NCI-H748 treated with DMSO at 0.1 percent for 48 hours (cell line): ENCODE measurements around the gene FBXW9.
"Not testable (repeated sequence)": the region's sequence is repeated elsewhere in the genome, so short reads cannot be mapped to it uniquely, and the experiment has no call there.

Experiments used
- DNase-seq: peaks from one replicate; lab custom pipeline; 2025; lab: John Stamatoyannopoulos, UW

The FBXW9 gene

GRCh38 chr19:12715102-12715501 is 18.7 kb upstream of the FBXW9 start:
- DNase-seq = no peak

- DNase-seq = not testable (repeated sequence)
These were observed 16.9 kb upstream of the FBXW9 start for GRCh38 chr19:12713304-12713703.

- DNase-seq = not testable (repeated sequence)
These were observed 15.6 kb upstream of the FBXW9 start for GRCh38 chr19:12712077-12712476.

- DNase-seq = no peak
These were observed 14.8 kb upstream of the FBXW9 start for GRCh38 chr19:12711187-12711586.

GRCh38 chr19:12708641-12709040 is 12.2 kb upstream of the FBXW9 start:
- DNase-seq = no peak

- no peak for DNase-seq
These were observed 9.9 kb upstream of the FBXW9 start for GRCh38 chr19:12706332-12706718.

- DNase-seq = no peak
These were observed 9.4 kb upstream of the FBXW9 start for GRCh38 chr19:12705654-12706331.

- DNase-seq = no peak
These were observed 8.7 kb upstream of the FBXW9 start for GRCh38 chr19:12705169-12705568.

GRCh38 chr19:12703046-12703445 is 6.6 kb upstream of the FBXW9 start:
- DNase-seq = no peak

- DNase-seq = no peak
These were observed 5.3 kb upstream of the FBXW9 start for GRCh38 chr19:12701596-12702282.

- DNase-seq = no peak
These were observed 1.7 kb upstream of the FBXW9 start for GRCh38 chr19:12698138-12698537.

- DNase-seq = not testable (repeated sequence)
These were observed 994 bp upstream of the FBXW9 start for GRCh38 chr19:12697425-12697824.

GRCh38 chr19:12695997-12696365 is 450 bp downstream of the FBXW9 start:
- no peak for DNase-seq

GRCh38 chr19:12695514-12695913 is 917 bp downstream of the FBXW9 start:
- no peak for DNase-seq

GRCh38 chr19:12695096-12695495 is 1.3 kb downstream of the FBXW9 start:
- no peak for DNase-seq

- DNase-seq = no peak
These were observed 1.8 kb downstream of the FBXW9 start for GRCh38 chr19:12694641-12695040.

- no peak for DNase-seq
These were observed 3.5 kb downstream of the FBXW9 start for GRCh38 chr19:12692960-12693359.

- DNase-seq = no peak
These were observed 6.7 kb downstream of the FBXW9 start for GRCh38 chr19:12689581-12690216.

GRCh38 chr19:12689012-12689411 is 7.4 kb downstream of the FBXW9 start:
- no peak for DNase-seq

- no peak for DNase-seq
These were observed 8.8 kb downstream of the FBXW9 start, which contains the start of gene GNG14 for GRCh38 chr19:12687496-12688196. Gene GNG14 (plus strand): TSS chr19:12687998. CDS start chr19:12688049, 51 bp downstream.

- DNase-seq = no peak
These were observed 10.6 kb downstream of the FBXW9 start for GRCh38 chr19:12685831-12686230.
